HL-60 (cell line): ENCODE results near the gene WDR45B.

Source experiments
- TF ChIP-seq, protein P1 (sequence below): IDR thresholded peaks from one replicate; pipeline ENCODE4 v1.5.1; 2011; ENCODE audit warnings: low read length, control low read depth, inconsistent platforms; ENCODE audit not compliant: insufficient read depth
- TF ChIP-seq, protein P2 (sequence below): IDR thresholded peaks from 2 replicates; pipeline ENCODE4 v1.6.1; 2012; ENCODE audit warnings: low read depth; ENCODE audit not compliant: insufficient replicate concordance

DNA sequence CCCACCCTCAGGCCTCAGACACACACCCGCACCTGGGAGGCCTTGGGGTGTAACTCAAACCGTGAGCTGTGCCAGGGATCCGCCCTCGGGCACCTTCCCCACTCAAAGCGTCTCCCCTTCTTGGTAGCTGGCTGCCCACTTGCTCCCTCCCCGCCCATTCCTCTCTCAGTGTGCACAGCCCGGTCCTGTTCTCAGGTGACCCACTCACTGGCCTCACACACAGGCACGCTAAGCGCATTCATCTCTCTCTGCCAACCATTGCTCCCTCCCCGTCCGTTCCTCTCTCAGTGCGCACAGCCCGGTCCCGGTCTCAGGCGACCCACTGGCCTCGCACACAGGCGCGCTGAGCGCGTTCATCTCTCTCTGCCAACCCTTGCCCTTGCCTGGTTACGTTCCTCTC is 20.8 kb downstream of the WDR45B start:
- TF ChIP-seq, protein P1, sequence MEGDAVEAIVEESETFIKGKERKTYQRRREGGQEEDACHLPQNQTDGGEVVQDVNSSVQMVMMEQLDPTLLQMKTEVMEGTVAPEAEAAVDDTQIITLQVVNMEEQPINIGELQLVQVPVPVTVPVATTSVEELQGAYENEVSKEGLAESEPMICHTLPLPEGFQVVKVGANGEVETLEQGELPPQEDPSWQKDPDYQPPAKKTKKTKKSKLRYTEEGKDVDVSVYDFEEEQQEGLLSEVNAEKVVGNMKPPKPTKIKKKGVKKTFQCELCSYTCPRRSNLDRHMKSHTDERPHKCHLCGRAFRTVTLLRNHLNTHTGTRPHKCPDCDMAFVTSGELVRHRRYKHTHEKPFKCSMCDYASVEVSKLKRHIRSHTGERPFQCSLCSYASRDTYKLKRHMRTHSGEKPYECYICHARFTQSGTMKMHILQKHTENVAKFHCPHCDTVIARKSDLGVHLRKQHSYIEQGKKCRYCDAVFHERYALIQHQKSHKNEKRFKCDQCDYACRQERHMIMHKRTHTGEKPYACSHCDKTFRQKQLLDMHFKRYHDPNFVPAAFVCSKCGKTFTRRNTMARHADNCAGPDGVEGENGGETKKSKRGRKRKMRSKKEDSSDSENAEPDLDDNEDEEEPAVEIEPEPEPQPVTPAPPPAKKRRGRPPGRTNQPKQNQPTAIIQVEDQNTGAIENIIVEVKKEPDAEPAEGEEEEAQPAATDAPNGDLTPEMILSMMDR, result no peak
- TF ChIP-seq, protein P2, sequence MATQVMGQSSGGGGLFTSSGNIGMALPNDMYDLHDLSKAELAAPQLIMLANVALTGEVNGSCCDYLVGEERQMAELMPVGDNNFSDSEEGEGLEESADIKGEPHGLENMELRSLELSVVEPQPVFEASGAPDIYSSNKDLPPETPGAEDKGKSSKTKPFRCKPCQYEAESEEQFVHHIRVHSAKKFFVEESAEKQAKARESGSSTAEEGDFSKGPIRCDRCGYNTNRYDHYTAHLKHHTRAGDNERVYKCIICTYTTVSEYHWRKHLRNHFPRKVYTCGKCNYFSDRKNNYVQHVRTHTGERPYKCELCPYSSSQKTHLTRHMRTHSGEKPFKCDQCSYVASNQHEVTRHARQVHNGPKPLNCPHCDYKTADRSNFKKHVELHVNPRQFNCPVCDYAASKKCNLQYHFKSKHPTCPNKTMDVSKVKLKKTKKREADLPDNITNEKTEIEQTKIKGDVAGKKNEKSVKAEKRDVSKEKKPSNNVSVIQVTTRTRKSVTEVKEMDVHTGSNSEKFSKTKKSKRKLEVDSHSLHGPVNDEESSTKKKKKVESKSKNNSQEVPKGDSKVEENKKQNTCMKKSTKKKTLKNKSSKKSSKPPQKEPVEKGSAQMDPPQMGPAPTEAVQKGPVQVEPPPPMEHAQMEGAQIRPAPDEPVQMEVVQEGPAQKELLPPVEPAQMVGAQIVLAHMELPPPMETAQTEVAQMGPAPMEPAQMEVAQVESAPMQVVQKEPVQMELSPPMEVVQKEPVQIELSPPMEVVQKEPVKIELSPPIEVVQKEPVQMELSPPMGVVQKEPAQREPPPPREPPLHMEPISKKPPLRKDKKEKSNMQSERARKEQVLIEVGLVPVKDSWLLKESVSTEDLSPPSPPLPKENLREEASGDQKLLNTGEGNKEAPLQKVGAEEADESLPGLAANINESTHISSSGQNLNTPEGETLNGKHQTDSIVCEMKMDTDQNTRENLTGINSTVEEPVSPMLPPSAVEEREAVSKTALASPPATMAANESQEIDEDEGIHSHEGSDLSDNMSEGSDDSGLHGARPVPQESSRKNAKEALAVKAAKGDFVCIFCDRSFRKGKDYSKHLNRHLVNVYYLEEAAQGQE, result no peak
